ENCODE data around the gene C10orf90. TPM values are rescaled to one million over a fixed set of nuclear protein-coding genes. Genes with fewer than 3 reads are reported as not detected.

C10orf90 gene
- total and polyA plus RNA-seq, 4 donors = not detected

GRCh38 chr10:126459878-126460481, 210.5 kb downstream of the C10orf90 start:
- Histone ChIP-seq H3K27me3 (ENCODE audit: control insufficient read depth in 3 of 3, insufficient read depth in 3 of 3, low read length in 2 of 3) (no peaks in the 10 kb centered on the region), H3K9me3 (ENCODE audit: control insufficient read depth in 4 of 4, insufficient read depth in 3 of 4, low read length in 3 of 4) (no peaks in the 10 kb centered on the region), H3K9ac (ENCODE audit: insufficient read depth in 1 of 2, low read length in 2 of 2) (no peak overlapping the region), H3K4me1 (ENCODE audit: control insufficient read depth in 5 of 5, insufficient read depth in 5 of 5, low read length in 5 of 5) (peaks cover 0 to 28% (median 11%) of the 10 kb centered on the region in 5 donors), H3K36me3 (ENCODE audit: control insufficient read depth in 4 of 4, insufficient read depth in 4 of 4, low read length in 4 of 4) (no peaks in the 10 kb centered on the region), H3K27ac (ENCODE audit: low read depth in 1 of 2, low read length in 1 of 2) (no peak overlapping the region), H3K4me3 (no peak overlapping the region)
- TF ChIP-seq, protein P1, sequence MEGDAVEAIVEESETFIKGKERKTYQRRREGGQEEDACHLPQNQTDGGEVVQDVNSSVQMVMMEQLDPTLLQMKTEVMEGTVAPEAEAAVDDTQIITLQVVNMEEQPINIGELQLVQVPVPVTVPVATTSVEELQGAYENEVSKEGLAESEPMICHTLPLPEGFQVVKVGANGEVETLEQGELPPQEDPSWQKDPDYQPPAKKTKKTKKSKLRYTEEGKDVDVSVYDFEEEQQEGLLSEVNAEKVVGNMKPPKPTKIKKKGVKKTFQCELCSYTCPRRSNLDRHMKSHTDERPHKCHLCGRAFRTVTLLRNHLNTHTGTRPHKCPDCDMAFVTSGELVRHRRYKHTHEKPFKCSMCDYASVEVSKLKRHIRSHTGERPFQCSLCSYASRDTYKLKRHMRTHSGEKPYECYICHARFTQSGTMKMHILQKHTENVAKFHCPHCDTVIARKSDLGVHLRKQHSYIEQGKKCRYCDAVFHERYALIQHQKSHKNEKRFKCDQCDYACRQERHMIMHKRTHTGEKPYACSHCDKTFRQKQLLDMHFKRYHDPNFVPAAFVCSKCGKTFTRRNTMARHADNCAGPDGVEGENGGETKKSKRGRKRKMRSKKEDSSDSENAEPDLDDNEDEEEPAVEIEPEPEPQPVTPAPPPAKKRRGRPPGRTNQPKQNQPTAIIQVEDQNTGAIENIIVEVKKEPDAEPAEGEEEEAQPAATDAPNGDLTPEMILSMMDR (IDR thresholded peaks at IDR 0.05; ENCODE audit: control extremely low read depth, extremely low read depth) = no peak
- ATAC-seq (ENCODE audit: insufficient read depth, low FRiP score) (peak; percentile 59), DNase-seq (no peak)
- 68 to 73% methylated on average over 6 of the region's 6 CpGs for WGBS, 2 donors

GRCh38 chr10:126459032-126459831, 211.3 kb downstream of the C10orf90 start:
- Histone ChIP-seq H3K27me3 (ENCODE audit: control insufficient read depth in 3 of 3, insufficient read depth in 3 of 3, low read length in 2 of 3) (no peaks in the 10 kb centered on the region), H3K4me1 (ENCODE audit: control insufficient read depth in 5 of 5, insufficient read depth in 5 of 5, low read length in 5 of 5) (peaks cover 0 to 28% (median 11%) of the 10 kb centered on the region in 5 donors), H3K36me3 (ENCODE audit: control insufficient read depth in 4 of 4, insufficient read depth in 4 of 4, low read length in 4 of 4) (no peaks in the 10 kb centered on the region), H3K4me3 (no peak overlapping the region), H3K9me3 (ENCODE audit: control insufficient read depth in 4 of 4, insufficient read depth in 3 of 4, low read length in 3 of 4) (no peaks in the 10 kb centered on the region), H3K9ac (ENCODE audit: insufficient read depth in 1 of 2, low read length in 2 of 2) (no peak overlapping the region), H3K27ac (ENCODE audit: low read depth in 1 of 2, low read length in 1 of 2) (no peak overlapping the region)
- 79 to 83% methylated on average over 20 of the region's 20 CpGs for WGBS, 2 donors
- DNase-seq = no peak
- ATAC-seq (ENCODE audit: insufficient read depth, low FRiP score) = no peak
- TF ChIP-seq, protein P1 (IDR thresholded peaks at IDR 0.05; ENCODE audit: control extremely low read depth, extremely low read depth) = no peak

GRCh38 chr10:126458466-126458865, 212.0 kb downstream of the C10orf90 start:
- Histone ChIP-seq H3K4me3 (no peak overlapping the region), H3K4me1 (ENCODE audit: control insufficient read depth in 5 of 5, insufficient read depth in 5 of 5, low read length in 5 of 5) (peaks cover 0 to 28% (median 11%) of the 10 kb centered on the region in 5 donors), H3K36me3 (ENCODE audit: control insufficient read depth in 4 of 4, insufficient read depth in 4 of 4, low read length in 4 of 4) (no peaks in the 10 kb centered on the region), H3K27me3 (ENCODE audit: control insufficient read depth in 3 of 3, insufficient read depth in 3 of 3, low read length in 2 of 3) (no peaks in the 10 kb centered on the region), H3K27ac (ENCODE audit: low read depth in 1 of 2, low read length in 1 of 2) (no peak overlapping the region), H3K9ac (ENCODE audit: insufficient read depth in 1 of 2, low read length in 2 of 2) (no peak overlapping the region), H3K9me3 (ENCODE audit: control insufficient read depth in 4 of 4, insufficient read depth in 3 of 4, low read length in 3 of 4) (peaks cover 0 to 3% (median 0%) of the 10 kb centered on the region in 4 donors)
- TF ChIP-seq, protein P1 (IDR thresholded peaks at IDR 0.05; ENCODE audit: control extremely low read depth, extremely low read depth) = no peak
- ATAC-seq (ENCODE audit: insufficient read depth, low FRiP score) = peak; percentile 14
- 14 to 20% methylated on average over 1 of the region's 1 CpG for WGBS, 2 donors
- DNase-seq = peak in 2 of 3 donors; percentile 45 to 59

All from lung (tissue), 12 donors.